Lower leg skin (tissue), 4 donors: Measurements from ENCODE around the gene OR9A4. TPM values are rescaled to one million over a fixed set of nuclear protein-coding genes. Genes with fewer than 3 reads are reported as not detected.

ENCODE experiments used
- DNase-seq, 2 donors: peaks; one replicate each; pipeline ENCODE4 v3.0.0-alpha.2; 2019; ENCODE audit warnings: low spot score in 2 of 2
- H3K4me3 ChIP-seq: fragments of 200-600 bp; sonication (generic); 2 replicates; pipeline ENCODE4 v1.5.1; 2017; ENCODE audit warnings: mild to moderate bottlenecking, low read depth; ENCODE audit not compliant: poor library complexity, severe bottlenecking
- POLR2A ChIP-seq, 2 donors: fragments of 450-650 bp; IDR thresholded peaks; one replicate each; pipeline ENCODE4 v1.6.1; 2016 to 2017; ENCODE audit warnings: antibody characterized with exemption in 2 of 2, mild to moderate bottlenecking in 1 of 2, moderate library complexity in 1 of 2
- WGBS, 2 donors: methylation state at CpG; one replicate each; pipeline ENCODE4 v1.1.5; 2018; 5-methylcytosine and 5-hydroxymethylcytosine counted together
- intact Hi-C: fragments of 100-400 bp; cut with DNase I; formaldehyde crosslinking; loops from one replicate; pipeline ENCODE4 v1.15.0; 2023; ENCODE audit warnings: low total_unique reads
- total RNA-seq, 4 donors: library from RNA; depleted of rRNA; stranded (reverse); fragments of >200 nt; gene quantifications; one replicate each; pipeline ENCODE4 v1.1.0, GENCODE V29; 2016
- TF ChIP-seq, protein P1 (sequence below), 3 donors: fragments of 450-650 bp; IDR thresholded peaks; one replicate each; pipeline ENCODE4 v1.5.1; 2016; ENCODE audit warnings: antibody characterized with exemption in 3 of 3, mild to moderate bottlenecking in 3 of 3, moderate library complexity in 2 of 3

OR9A4 gene
- total RNA-seq, 4 donors from 2014 or later, result not detected

GRCh38 chr7:141956084-141956483 is 39.9 kb downstream of the OR9A4 start:
- no peak for DNase-seq
- no peak for TF ChIP-seq POLR2A (IDR thresholded peaks at IDR 0.05)
- TF ChIP-seq, protein P1, sequence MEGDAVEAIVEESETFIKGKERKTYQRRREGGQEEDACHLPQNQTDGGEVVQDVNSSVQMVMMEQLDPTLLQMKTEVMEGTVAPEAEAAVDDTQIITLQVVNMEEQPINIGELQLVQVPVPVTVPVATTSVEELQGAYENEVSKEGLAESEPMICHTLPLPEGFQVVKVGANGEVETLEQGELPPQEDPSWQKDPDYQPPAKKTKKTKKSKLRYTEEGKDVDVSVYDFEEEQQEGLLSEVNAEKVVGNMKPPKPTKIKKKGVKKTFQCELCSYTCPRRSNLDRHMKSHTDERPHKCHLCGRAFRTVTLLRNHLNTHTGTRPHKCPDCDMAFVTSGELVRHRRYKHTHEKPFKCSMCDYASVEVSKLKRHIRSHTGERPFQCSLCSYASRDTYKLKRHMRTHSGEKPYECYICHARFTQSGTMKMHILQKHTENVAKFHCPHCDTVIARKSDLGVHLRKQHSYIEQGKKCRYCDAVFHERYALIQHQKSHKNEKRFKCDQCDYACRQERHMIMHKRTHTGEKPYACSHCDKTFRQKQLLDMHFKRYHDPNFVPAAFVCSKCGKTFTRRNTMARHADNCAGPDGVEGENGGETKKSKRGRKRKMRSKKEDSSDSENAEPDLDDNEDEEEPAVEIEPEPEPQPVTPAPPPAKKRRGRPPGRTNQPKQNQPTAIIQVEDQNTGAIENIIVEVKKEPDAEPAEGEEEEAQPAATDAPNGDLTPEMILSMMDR (IDR thresholded peaks at IDR 0.05), result no peak
- intact Hi-C loops, result no loop called here
- H3K4me3 ChIP-seq, result no peak overlapping the region
- 54 to 56% methylated on average over 3 of the region's 3 CpGs for WGBS, 2 donors

DNA sequence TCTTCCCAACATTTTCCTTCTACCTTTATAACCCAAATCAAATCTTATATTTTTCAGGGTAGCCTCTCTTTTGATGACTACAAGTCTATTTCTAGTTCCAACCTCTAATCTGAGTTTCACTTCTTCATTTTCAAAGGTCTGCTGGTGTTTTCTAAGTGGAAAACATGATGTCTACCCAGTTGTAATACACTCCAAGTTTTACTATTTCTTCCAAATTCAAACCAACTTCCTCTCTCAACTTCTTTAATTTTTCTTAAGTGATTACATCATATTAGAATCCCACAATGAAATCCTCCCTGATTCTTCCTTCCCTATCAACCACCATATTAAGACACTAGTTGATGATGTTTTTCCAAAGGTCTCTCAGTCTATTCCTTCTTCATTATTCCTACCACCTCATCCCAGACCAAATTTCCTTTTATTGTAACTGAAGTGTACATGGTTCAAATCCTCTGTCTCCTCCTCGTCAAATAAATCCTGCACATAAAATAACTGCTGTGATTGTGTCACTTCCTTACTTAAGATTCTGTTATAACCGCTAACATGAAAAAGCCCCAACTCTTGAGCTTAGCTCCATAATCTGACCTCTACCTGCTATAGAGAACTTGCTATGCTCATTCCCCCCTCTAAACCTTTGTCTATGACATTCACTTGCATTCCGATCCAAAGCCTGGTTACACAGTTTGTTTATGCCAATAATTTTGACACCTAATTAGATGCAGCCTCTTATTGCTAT is 44.7 kb downstream of the OR9A4 start:
- intact Hi-C loops, result loop anchor here (10.0 kb wide), 1 partner anchor 1876 kb away; no protein-coding TSS in a partner anchor
- DNase-seq, result no peak
- no peak for TF ChIP-seq POLR2A (IDR thresholded peaks at IDR 0.05)
- TF ChIP-seq, protein P1 (IDR thresholded peaks at IDR 0.05), result no peak
- 77 to 82% methylated on average over 3 of the region's 3 CpGs for WGBS, 2 donors
- no peak overlapping the region for H3K4me3 ChIP-seq

Other genes with a start within 250 kb of the OR9A4 start
- 10 to 100 TPM; 11.6 to 15.8 (median 14.6) TPM for gene DENND11, start 214.2 kb upstream of the OR9A4 start, total RNA-seq
- gene WEE2, start 208.0 kb upstream of the OR9A4 start, total RNA-seq, result not detected
- gene SSBP1, start 178.0 kb upstream of the OR9A4 start, total RNA-seq, result 100 to 1,000 TPM in 1 of 4 donors, 10 to 100 TPM in 3; 87.5 to 109 (median 90.8) TPM
- 1 to 10 TPM in 3 of 4 donors, under 1 TPM in 1; 0.46 to 2.2 (median 1.3) TPM for gene TAS2R3, start 152.3 kb upstream of the OR9A4 start, total RNA-seq
- gene TAS2R4, start 139.7 kb upstream of the OR9A4 start, total RNA-seq, result 1 to 10 TPM in 3 of 4 donors, under 1 TPM in 1; 0.30 to 1.6 (median 1.1) TPM
- 1 to 10 TPM; 1.3 to 2.1 (median 1.7) TPM for gene TAS2R5, start 126.2 kb upstream of the OR9A4 start, total RNA-seq
- not detected for gene PRSS37, start 74.9 kb upstream of the OR9A4 start, total RNA-seq
- 1 to 10 TPM; 1.6 to 3.8 (median 2.9) TPM for gene CLEC5A, start 30.6 kb downstream of the OR9A4 start, total RNA-seq
- gene TAS2R38, start 57.4 kb downstream of the OR9A4 start, total RNA-seq, result not detected
- gene MGAM, start 79.5 kb downstream of the OR9A4 start, total RNA-seq, result under 1 TPM; 0.03 to 0.25 (median 0.13) TPM
- gene MGAM2, start 195.3 kb downstream of the OR9A4 start, total RNA-seq, result under 1 TPM in 2 of 4 donors, not detected in 2; 0.29 to 0.39 TPM